ENCODE measurements around the gene CDYL2.
"Not testable (repeated sequence)": the region's sequence is repeated elsewhere in the genome, so short reads cannot be mapped to it uniquely, and the experiment has no call there.

CDYL2 gene, protein sequence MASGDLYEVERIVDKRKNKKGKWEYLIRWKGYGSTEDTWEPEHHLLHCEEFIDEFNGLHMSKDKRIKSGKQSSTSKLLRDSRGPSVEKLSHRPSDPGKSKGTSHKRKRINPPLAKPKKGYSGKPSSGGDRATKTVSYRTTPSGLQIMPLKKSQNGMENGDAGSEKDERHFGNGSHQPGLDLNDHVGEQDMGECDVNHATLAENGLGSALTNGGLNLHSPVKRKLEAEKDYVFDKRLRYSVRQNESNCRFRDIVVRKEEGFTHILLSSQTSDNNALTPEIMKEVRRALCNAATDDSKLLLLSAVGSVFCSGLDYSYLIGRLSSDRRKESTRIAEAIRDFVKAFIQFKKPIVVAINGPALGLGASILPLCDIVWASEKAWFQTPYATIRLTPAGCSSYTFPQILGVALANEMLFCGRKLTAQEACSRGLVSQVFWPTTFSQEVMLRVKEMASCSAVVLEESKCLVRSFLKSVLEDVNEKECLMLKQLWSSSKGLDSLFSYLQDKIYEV

GRCh38 chr16:80804526-80805383 lies at the start of gene CDYL2:
TSS of gene CDYL2 (minus strand) at chr16:80804598. CDS start at chr16:80804173, 425 bp downstream.
- DNase-seq (ENCODE audit: low spot score), result peak; percentile 41

- DNase-seq (ENCODE audit: low spot score), result no peak
Observed at GRCh38 chr16:80852261-80852872, 48.0 kb upstream of the CDYL2 start.

DNA sequence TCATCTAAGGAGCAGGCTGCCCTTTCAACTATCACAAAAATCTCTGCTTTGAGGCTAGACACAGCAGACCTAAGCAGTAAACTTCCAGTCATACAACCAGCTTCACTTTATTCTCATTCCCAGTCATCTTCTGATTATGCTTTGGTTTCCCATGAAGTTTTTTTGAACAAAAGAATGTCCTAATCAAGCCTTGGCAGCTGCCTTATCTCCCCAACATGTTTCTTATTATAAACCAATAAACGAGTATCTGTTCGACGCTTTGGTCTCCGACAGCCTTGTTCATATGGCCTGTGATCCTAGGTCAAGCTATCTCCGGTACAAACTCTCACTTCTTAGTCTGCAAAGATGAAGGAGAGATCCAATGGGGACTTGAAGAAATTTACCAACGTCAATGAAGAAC lies 47.4 kb upstream of the CDYL2 start:
- DNase-seq (ENCODE audit: low spot score), result no peak

- no peak for DNase-seq (ENCODE audit: low spot score)
Observed at GRCh38 chr16:80850757-80851156, 46.4 kb upstream of the CDYL2 start.

DNA sequence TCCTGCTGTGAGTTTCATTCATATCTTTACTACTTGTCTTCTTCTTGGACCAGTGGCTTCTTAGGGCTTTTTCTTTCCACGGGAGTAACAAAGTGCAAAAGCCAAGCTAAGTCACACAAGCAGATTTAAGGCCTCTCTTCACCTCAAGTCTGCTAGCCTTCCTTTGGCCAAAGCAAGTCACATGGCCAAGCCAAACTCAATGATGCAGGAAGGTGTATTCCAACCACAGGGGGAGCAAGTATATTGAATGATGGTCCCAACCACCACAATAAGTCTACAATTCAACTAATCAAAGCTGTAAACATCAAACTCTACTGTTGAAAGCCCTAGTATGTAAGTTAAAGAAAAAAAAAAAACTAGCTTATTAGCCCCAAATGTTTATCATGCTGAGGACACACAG lies 44.5 kb upstream of the CDYL2 start:
- DNase-seq (ENCODE audit: low spot score), result no peak

DNA sequence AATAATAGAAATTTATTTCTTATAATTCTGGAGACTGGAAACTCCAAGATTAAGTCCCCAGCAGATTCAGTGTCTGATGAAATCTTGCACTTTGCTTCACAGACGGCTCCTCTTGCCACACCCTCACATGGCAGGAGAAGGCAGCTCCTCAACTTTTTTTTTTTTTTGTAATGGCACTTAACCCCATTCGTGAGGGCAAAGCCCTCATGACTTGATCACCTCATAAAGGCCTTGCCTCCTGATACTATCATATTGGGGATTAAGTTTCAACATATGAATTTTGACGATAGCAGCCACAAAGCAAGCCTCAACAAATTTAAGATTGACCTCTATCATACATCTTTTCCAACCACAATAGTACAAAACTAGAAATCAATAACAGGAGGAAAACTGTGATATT lies 42.3 kb upstream of the CDYL2 start:
- no peak for DNase-seq (ENCODE audit: low spot score)

GRCh38 chr16:80846275-80846674 lies 41.9 kb upstream of the CDYL2 start:
- DNase-seq (ENCODE audit: low spot score), result no peak

DNA sequence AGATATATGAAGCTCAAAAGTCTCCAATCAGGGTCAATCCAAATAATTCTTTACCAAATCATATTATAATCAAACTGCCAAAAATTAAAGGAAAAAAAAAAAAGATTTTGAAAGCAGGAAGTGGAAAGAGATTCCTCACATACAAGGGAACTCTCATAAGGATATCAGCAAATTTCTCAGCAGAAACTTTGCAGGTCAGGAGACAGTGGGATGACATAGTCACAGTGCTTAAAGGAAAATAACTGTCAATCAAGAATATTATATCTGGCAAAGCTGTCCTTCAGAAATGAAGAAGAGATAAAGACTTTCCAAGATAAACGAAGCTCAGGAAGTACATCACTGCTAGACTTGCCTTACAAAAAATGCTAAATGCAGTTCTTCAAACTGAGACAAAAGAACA lies 40.0 kb upstream of the CDYL2 start:
- no peak for DNase-seq (ENCODE audit: low spot score)

DNA sequence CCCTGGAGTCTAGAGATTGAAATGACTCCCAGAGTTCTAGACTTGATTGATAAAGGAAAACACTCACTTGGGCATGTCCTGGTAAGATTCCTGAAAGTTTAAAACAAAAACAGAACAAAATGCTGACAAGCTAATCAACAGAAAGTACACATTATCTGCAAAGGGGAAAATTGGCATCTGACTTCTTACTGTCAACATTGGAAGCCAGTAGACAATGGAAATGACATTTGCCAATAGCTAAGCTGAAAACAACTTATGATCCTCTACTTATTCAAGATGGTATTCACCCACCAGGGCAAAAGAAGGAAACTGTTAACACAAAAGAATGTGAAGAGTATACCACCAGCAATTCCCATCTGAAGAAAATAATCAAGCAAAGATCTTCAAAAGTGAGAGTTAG lies 36.8 kb upstream of the CDYL2 start:
- no peak for DNase-seq (ENCODE audit: low spot score)

- DNase-seq (ENCODE audit: low spot score), result no peak
Observed at GRCh38 chr16:80837533-80838147, 33.2 kb upstream of the CDYL2 start.

DNA sequence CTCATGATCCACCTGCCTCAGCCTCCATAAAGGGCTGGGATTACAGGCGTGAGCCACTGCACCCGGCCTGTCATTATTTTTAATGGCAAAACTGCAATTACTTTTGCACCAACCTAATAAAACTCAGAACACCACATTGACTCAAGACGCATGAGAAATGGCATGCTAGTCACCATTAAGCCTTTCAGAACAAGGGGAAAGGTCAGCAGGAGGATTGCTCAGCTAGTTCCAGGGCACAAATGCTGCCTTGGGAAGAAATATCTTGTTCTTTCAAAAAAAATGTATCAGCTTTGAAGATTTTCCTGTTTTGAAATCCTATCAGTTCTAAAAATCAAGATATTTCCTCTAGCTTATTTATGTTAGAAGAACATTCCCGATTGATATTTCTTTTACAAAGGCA lies 32.4 kb upstream of the CDYL2 start:
- no peak for DNase-seq (ENCODE audit: low spot score)

DNA sequence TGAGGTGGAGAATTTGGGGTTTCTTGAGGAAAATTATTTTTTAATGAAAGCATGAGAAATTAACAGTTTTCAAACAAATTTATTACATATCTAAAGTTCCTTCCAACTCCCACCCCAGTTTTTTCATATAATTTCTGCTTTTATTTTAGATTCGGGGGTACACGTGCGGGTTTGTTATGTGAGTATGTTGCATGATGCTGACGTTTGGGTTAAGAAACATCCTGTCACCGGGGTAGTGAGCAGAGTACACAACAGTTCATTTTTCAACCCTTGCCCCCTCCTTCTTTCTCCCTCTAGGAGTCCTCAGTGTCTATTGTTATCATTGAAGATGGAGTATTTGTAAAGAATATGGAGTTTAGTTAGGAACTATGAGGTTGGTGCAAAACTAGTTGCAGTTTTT lies 31.8 kb upstream of the CDYL2 start:
- DNase-seq (ENCODE audit: low spot score), result no peak

- DNase-seq (ENCODE audit: low spot score), result no peak
Observed at GRCh38 chr16:80831039-80831438, 26.6 kb upstream of the CDYL2 start.

- DNase-seq (ENCODE audit: low spot score), result no peak
Observed at GRCh38 chr16:80828495-80828894, 24.1 kb upstream of the CDYL2 start.

DNA sequence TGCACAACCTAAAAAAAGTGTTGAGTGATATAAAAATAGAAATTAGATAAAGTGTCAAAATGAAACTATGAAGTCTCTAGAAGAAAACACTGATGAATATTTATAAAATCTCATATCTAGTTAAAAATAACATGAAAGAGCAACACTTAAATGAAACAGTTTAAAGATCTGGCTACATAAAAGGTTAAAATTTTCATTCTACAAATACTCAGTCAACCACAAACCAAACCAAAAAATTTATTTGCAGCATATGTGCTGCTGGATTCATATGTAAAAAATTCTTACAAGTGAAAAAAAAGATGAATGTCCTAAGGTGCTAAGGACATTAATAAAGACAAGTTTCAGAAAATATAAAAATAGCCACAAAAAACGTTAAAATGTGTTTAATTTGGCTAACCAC lies 22.6 kb upstream of the CDYL2 start:
- DNase-seq (ENCODE audit: low spot score), result no peak

- no peak for DNase-seq (ENCODE audit: low spot score)
Observed at GRCh38 chr16:80825365-80825758, 21.0 kb upstream of the CDYL2 start.

DNA sequence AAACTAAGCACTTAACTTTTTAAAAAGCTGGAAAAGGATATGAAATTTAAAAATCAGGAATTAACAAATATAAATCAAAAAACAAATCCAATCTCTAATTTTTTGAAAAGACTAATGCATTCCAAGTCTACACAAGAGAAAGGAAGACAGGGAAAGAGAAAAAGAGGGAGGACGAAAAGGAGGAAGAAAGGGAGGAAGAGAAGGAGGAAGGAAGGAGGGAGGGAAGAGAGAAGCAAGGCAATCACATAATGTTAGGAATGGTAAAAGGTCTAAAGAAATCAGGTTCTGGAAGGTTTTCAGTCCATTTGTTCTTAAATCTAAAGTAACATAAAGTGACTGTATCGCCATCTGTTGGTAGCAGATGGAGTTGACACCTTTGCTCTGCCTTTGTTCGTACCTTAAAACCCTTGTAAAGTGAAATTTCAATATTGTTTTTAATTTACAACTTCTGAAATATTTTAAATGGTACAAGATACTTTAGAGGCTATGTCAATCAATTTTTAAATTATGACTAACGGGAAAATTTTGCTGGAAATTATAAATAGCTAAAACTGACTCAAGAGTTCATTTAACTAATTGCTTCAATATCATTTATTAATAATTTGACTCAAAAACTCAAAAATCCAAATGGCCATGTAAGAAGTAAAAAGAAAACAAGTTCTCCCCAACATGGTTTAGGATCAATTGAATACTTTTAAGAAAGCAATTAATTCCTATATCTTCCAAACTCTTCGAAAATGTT lies 20.4 kb upstream of the CDYL2 start:
- DNase-seq (ENCODE audit: low spot score), result peak; percentile 46

GRCh38 chr16:80819988-80820387 lies 15.6 kb upstream of the CDYL2 start:
- no peak for DNase-seq (ENCODE audit: low spot score)

GRCh38 chr16:80816356-80816755 lies 12.0 kb upstream of the CDYL2 start:
- no peak for DNase-seq (ENCODE audit: low spot score)

DNA sequence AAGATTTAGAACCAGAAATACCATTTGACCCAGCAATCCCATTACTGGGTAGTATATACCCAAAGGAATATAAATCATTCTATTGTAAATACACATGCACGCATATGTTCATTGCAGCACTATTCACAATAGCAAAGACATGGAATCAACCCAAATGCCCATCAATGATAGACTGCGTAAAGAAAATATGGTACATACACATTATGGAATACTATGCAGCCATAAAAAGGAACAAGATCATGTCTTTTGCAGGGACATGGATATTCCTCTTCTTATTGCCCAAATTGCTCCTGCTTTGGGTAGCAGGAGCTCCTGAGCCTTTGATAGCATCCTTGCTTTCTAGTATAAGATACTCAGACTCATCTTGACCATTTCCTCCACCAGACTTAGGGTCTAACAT lies 10.9 kb upstream of the CDYL2 start:
- not testable (repeated sequence) for DNase-seq (ENCODE audit: low spot score)

DNA sequence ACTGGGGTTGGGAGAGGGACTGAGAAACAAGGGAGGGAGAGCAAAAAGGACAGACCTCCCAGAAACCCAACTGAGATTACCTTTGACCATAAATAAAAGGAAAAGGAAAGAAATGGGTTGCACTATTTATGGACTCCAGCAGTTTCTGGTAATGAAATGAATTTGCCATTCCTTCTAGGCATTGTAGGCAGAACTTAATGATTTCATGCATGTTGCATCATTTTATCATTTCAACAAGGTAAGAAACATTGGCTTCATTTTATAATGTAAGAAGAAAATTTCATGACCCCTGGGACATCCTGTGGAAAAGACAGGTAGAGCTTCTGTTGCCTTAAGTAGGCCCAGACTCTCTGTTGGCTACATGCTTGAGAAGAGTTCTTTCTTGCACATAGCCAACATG lies 8.2 kb upstream of the CDYL2 start:
- no peak for DNase-seq (ENCODE audit: low spot score)

DNA sequence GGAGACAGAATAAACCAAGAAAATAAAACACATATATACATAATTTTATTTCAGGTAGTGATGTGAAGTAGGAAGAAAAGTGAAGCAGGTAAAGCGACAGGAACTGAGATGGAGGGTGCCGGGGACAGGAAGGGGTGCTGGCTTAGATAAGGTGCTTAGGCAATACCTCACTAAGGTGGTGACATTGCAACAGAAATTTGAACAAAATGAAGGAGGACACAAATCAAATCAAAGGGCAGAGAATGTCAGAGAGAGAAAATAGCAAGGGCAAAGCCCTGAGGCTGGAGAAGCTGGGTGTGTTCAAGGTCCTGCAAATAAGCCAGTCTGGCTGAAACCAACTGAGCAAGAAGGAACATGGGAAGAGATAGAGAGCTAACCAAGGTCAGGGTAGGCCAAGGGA lies 5.0 kb upstream of the CDYL2 start:
- no peak for DNase-seq (ENCODE audit: low spot score)

Data from SW480 (cell line).